ENCODE results near the gene KCNQ4. TPM values are rescaled to one million over a fixed set of nuclear protein-coding genes. Genes with fewer than 3 reads are reported as not detected.
A peak's percentile ranks its signal among the peaks of the same experiment; 100 is the strongest.

Gene KCNQ4
- total and polyA plus RNA-seq, 5 donors from 2014 or later: 0.10 to 0.44 (median 0.19) TPM; not detected in 1

- H3K36me3 Mint-ChIP-seq: peaks cover 64% of the 10 kb centered on the region
- H3K36me3 ChIP-seq (ENCODE audit: control insufficient read depth, insufficient read depth, low read length): peaks cover 84% of the 10 kb centered on the region
- no peak for ATAC-seq (ENCODE audit: low read depth in 2 of 2)
These were observed 17.0 kb upstream of the KCNQ4 start for GRCh38 chr1:40766560-40766959.

GRCh38 chr1:40768146-40768990, 15.2 kb upstream of the KCNQ4 start:
- no peaks in the 10 kb centered on the region for H3K9me3 ChIP-seq (ENCODE audit: control insufficient read depth in 2 of 2, low read length in 2 of 2)
- H3K36me3 Mint-ChIP-seq: peaks cover 54% of the 10 kb centered on the region

More at GRCh38 chr1:40766560-40766959, 17.0 kb upstream of the KCNQ4 start:
- Mint-ChIP-seq H3K4me3 (no peak overlapping the region), H3K27me3 (no peaks in the 10 kb centered on the region), H3K4me1 (peaks cover 12 to 31% (median 24%) of the 10 kb centered on the region in 4 donors), H3K9me3 (no peaks in the 10 kb centered on the region), H3K27ac (peak overlapping the region in 2 of 3 donors; percentile 44 to 59)
- DNase-seq: no peak
- Histone ChIP-seq H3K4me1 (ENCODE audit: control insufficient read depth, insufficient read depth, low read length, poor library complexity, severe bottlenecking) (peaks cover 21% of the 10 kb centered on the region), H3K9me3 (ENCODE audit: control insufficient read depth in 2 of 2, low read length in 2 of 2) (no peaks in the 10 kb centered on the region), H3K27ac (ENCODE audit: insufficient read depth, low read length, poor library complexity, severe bottlenecking) (no peak overlapping the region), H3K27me3 (ENCODE audit: control insufficient read depth, insufficient read depth, low read length) (no peaks in the 10 kb centered on the region), H3K4me3 (ENCODE audit: low read depth, low read length) (no peak overlapping the region)

GRCh38 chr1:40769815-40770214, 13.8 kb upstream of the KCNQ4 start:
- Mint-ChIP-seq H3K9me3 (peaks cover 0 to 2% (median 0%) of the 10 kb centered on the region in 7 donors), H3K27me3 (no peaks in the 10 kb centered on the region), H3K27ac (peak overlapping the region in 1 of 3 donors; percentile 25), H3K4me1 (peaks cover 0 to 7% (median 5%) of the 10 kb centered on the region in 4 donors), H3K36me3 (peaks cover 45% of the 10 kb centered on the region), H3K4me3 (no peak overlapping the region)
- no peak overlapping the region for H3K27ac ChIP-seq (ENCODE audit: insufficient read depth, low read length, poor library complexity, severe bottlenecking)
- no peak overlapping the region for H3K4me3 ChIP-seq (ENCODE audit: low read depth, low read length)
- H3K27me3 ChIP-seq (ENCODE audit: control insufficient read depth, insufficient read depth, low read length): no peaks in the 10 kb centered on the region
- ATAC-seq (ENCODE audit: low read depth in 2 of 2) (no peak), DNase-seq (peak in 1 of 3 donors; percentile 22)
- no peaks in the 10 kb centered on the region for H3K9me3 ChIP-seq (ENCODE audit: control insufficient read depth in 2 of 2, low read length in 2 of 2)
- peaks cover 72% of the 10 kb centered on the region for H3K36me3 ChIP-seq (ENCODE audit: control insufficient read depth, insufficient read depth, low read length)
- no peaks in the 10 kb centered on the region for H3K4me1 ChIP-seq (ENCODE audit: control insufficient read depth, insufficient read depth, low read length, poor library complexity, severe bottlenecking)

More at GRCh38 chr1:40768146-40768990, 15.2 kb upstream of the KCNQ4 start:
- no peak for ATAC-seq (ENCODE audit: low read depth in 2 of 2)
- Histone ChIP-seq H3K4me1 (ENCODE audit: control insufficient read depth, insufficient read depth, low read length, poor library complexity, severe bottlenecking) (peaks cover 14% of the 10 kb centered on the region), H3K27me3 (ENCODE audit: control insufficient read depth, insufficient read depth, low read length) (no peaks in the 10 kb centered on the region), H3K27ac (ENCODE audit: insufficient read depth, low read length, poor library complexity, severe bottlenecking) (no peak overlapping the region), H3K36me3 (ENCODE audit: control insufficient read depth, insufficient read depth, low read length) (peaks cover 86% of the 10 kb centered on the region), H3K4me3 (ENCODE audit: low read depth, low read length) (no peak overlapping the region)
- H3K4me3 Mint-ChIP-seq: no peak overlapping the region
- H3K27me3 Mint-ChIP-seq: no peaks in the 10 kb centered on the region
- no peaks in the 10 kb centered on the region for H3K9me3 Mint-ChIP-seq
- peaks cover 11 to 18% (median 15%) of the 10 kb centered on the region in 4 donors for H3K4me1 Mint-ChIP-seq
- H3K27ac Mint-ChIP-seq: peak overlapping the region in 1 of 3 donors; percentile 54
- no peak for DNase-seq

- H3K4me3 Mint-ChIP-seq: peak overlapping the region in 1 of 4 donors; percentile 21
- peaks cover 42% of the 10 kb centered on the region for H3K36me3 Mint-ChIP-seq
- no peak for DNase-seq
- H3K4me1 ChIP-seq (ENCODE audit: control insufficient read depth, insufficient read depth, low read length, poor library complexity, severe bottlenecking): no peaks in the 10 kb centered on the region
- H3K4me3 ChIP-seq (ENCODE audit: low read depth, low read length): no peak overlapping the region
- no peak overlapping the region for H3K27ac ChIP-seq (ENCODE audit: insufficient read depth, low read length, poor library complexity, severe bottlenecking)
- H3K27me3 Mint-ChIP-seq: no peaks in the 10 kb centered on the region
- peaks cover 0 to 2% (median 0%) of the 10 kb centered on the region in 7 donors for H3K9me3 Mint-ChIP-seq
- peaks cover 68% of the 10 kb centered on the region for H3K36me3 ChIP-seq (ENCODE audit: control insufficient read depth, insufficient read depth, low read length)
- H3K27me3 ChIP-seq (ENCODE audit: control insufficient read depth, insufficient read depth, low read length): no peaks in the 10 kb centered on the region
- no peak for ATAC-seq (ENCODE audit: low read depth in 2 of 2)
- peaks cover 0 to 5% (median 2%) of the 10 kb centered on the region in 4 donors for H3K4me1 Mint-ChIP-seq
- no peak overlapping the region for H3K27ac Mint-ChIP-seq
- no peaks in the 10 kb centered on the region for H3K9me3 ChIP-seq (ENCODE audit: control insufficient read depth in 2 of 2, low read length in 2 of 2)
These were observed 13.1 kb upstream of the KCNQ4 start for GRCh38 chr1:40770296-40771070.

GRCh38 chr1:40772146-40772955, 11.2 kb upstream of the KCNQ4 start:
- no peak overlapping the region for H3K4me3 ChIP-seq (ENCODE audit: low read depth, low read length)
- no peak overlapping the region for H3K27ac ChIP-seq (ENCODE audit: insufficient read depth, low read length, poor library complexity, severe bottlenecking)
- Mint-ChIP-seq H3K4me3 (no peak overlapping the region), H3K9me3 (peaks cover 0 to 4% (median 0%) of the 10 kb centered on the region in 7 donors), H3K27ac (peak overlapping the region in 1 of 3 donors; percentile 63), H3K27me3 (no peaks in the 10 kb centered on the region), H3K36me3 (peaks cover 41% of the 10 kb centered on the region), H3K4me1 (peaks cover 0 to 5% (median 2%) of the 10 kb centered on the region in 4 donors)
- H3K36me3 ChIP-seq (ENCODE audit: control insufficient read depth, insufficient read depth, low read length): peaks cover 54% of the 10 kb centered on the region
- H3K27me3 ChIP-seq (ENCODE audit: control insufficient read depth, insufficient read depth, low read length): no peaks in the 10 kb centered on the region
- H3K4me1 ChIP-seq (ENCODE audit: control insufficient read depth, insufficient read depth, low read length, poor library complexity, severe bottlenecking): no peaks in the 10 kb centered on the region
- ATAC-seq (ENCODE audit: low read depth in 2 of 2): no peak
- DNase-seq: no peak
- H3K9me3 ChIP-seq (ENCODE audit: control insufficient read depth in 2 of 2, low read length in 2 of 2): no peaks in the 10 kb centered on the region

GRCh38 chr1:40773748-40774265, 9.8 kb upstream of the KCNQ4 start:
- Mint-ChIP-seq H3K27ac (peak overlapping the region in 2 of 3 donors; percentile 9 to 57), H3K4me3 (no peak overlapping the region), H3K36me3 (peaks cover 37% of the 10 kb centered on the region), H3K9me3 (peaks cover 0 to 5% (median 1%) of the 10 kb centered on the region in 7 donors), H3K27me3 (no peaks in the 10 kb centered on the region), H3K4me1 (peaks cover 0 to 6% (median 3%) of the 10 kb centered on the region in 4 donors)
- H3K27ac ChIP-seq (ENCODE audit: insufficient read depth, low read length, poor library complexity, severe bottlenecking): no peak overlapping the region
- no peak for ATAC-seq (ENCODE audit: low read depth in 2 of 2)
- no peak for DNase-seq
- peaks cover 40% of the 10 kb centered on the region for H3K36me3 ChIP-seq (ENCODE audit: control insufficient read depth, insufficient read depth, low read length)
- H3K27me3 ChIP-seq (ENCODE audit: control insufficient read depth, insufficient read depth, low read length): no peaks in the 10 kb centered on the region
- H3K4me1 ChIP-seq (ENCODE audit: control insufficient read depth, insufficient read depth, low read length, poor library complexity, severe bottlenecking): no peaks in the 10 kb centered on the region
- H3K9me3 ChIP-seq (ENCODE audit: control insufficient read depth in 2 of 2, low read length in 2 of 2): no peaks in the 10 kb centered on the region
- no peak overlapping the region for H3K4me3 ChIP-seq (ENCODE audit: low read depth, low read length)

Data from CD4-positive, CD25-positive, alpha-beta regulatory T cell (primary cell).